ENCODE results near the gene CPPED1.

CPPED1 gene

DNA sequence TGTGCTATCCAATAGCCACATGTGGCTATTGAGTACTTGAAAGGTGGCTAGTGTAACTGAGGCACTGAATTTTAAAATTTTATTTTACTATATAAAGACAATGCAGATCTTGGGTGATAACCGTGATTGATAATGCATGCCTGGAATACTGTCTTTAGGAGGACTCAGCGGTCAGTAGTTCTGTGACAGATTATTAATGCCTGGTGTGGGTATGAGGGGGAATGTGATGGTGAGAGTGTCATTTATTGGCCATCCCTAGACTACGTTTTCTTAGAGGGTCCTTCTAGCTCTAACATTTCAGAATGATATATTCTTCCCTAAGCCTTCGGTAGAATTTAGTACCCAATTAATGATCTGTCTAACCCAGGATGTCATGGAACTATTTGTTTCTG, 157.6 kb downstream of the CPPED1 start:
- H3K27ac ChIP-seq (ENCODE audit: low read length, poor library complexity, severe bottlenecking): no peak overlapping the region
- WGBS: 96% methylated on average over 3 of the region's 4 CpGs
- H3K4me1 ChIP-seq (ENCODE audit: control insufficient read depth, insufficient read depth, low read depth, low read length): no peaks in the 10 kb centered on the region
- no peak for DNase-seq
- H2BK5ac ChIP-seq (ENCODE audit: low read depth, low read length, poor library complexity, severe bottlenecking): no peak overlapping the region
- H2AFZ ChIP-seq (ENCODE audit: low read depth, low read length): no peak overlapping the region
- no peak overlapping the region for H2BK12ac ChIP-seq (ENCODE audit: low read length in 2 of 2)
- H2BK15ac ChIP-seq (ENCODE audit: low read depth, poor library complexity, severe bottlenecking): no peak overlapping the region
- no peak overlapping the region for H3K9ac ChIP-seq (ENCODE audit: low read length)
- no peaks in the 10 kb centered on the region for H3K9me3 ChIP-seq (ENCODE audit: control insufficient read depth, low read length)
- H3K27me3 ChIP-seq (ENCODE audit: control insufficient read depth in 1 of 2, insufficient read depth in 1 of 2, low read length in 2 of 2): no peaks in the 10 kb centered on the region
- no peak overlapping the region for H2AK5ac ChIP-seq (ENCODE audit: low read length, severe bottlenecking)
- no peak overlapping the region for H2BK120ac ChIP-seq (ENCODE audit: low read depth, low read length)
- H3K4me2 ChIP-seq (ENCODE audit: low read length, poor library complexity, severe bottlenecking): no peak overlapping the region
- H3K18ac ChIP-seq (ENCODE audit: low read depth in 1 of 2, low read length in 2 of 2): no peak overlapping the region
- H3K23ac ChIP-seq (ENCODE audit: low read length in 2 of 2): no peak overlapping the region
- no peak overlapping the region for H3K14ac ChIP-seq (ENCODE audit: low read length in 2 of 2)
- H3K4me3 ChIP-seq (ENCODE audit: insufficient read depth in 1 of 2, low read depth in 1 of 2, low read length in 2 of 2): no peak overlapping the region
- H3K4ac ChIP-seq (ENCODE audit: low read depth in 1 of 2, low read length in 2 of 2): no peak overlapping the region
- no peak overlapping the region for H4K91ac ChIP-seq (ENCODE audit: low read length)
- no peaks in the 10 kb centered on the region for H3K79me1 ChIP-seq (replicated peaks; ENCODE audit: low read length, poor library complexity, severe bottlenecking)
- no peak overlapping the region for H4K8ac ChIP-seq (ENCODE audit: low read length)
- no peaks in the 10 kb centered on the region for H3K36me3 ChIP-seq (ENCODE audit: control insufficient read depth in 1 of 2, insufficient read depth in 2 of 2, low read depth in 1 of 2, low read length in 2 of 2)

DNA sequence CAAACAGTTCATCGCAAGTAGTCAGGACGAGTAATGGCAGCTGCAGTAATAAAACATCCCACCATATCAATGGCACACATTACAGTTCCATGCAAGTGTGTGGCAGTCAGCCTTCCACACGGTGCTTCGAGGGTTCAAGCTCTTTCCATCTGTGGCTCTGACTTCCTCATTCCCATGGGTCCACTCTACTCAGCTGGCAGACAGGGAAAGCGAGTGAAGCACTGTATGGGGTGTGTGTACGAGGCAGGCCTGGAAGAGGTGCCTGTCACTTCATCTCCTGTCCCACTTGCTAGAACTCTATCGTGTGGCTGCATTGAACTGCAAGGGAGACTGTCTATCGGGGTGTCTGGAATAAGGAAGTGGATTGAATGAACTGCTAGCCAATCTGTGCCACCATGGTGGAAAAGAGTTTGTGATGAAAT, 160.6 kb downstream of the CPPED1 start:
- Histone ChIP-seq H2AK5ac (ENCODE audit: low read length, severe bottlenecking) (no peak overlapping the region), H3K23ac (ENCODE audit: low read length in 2 of 2) (no peak overlapping the region)

DNA sequence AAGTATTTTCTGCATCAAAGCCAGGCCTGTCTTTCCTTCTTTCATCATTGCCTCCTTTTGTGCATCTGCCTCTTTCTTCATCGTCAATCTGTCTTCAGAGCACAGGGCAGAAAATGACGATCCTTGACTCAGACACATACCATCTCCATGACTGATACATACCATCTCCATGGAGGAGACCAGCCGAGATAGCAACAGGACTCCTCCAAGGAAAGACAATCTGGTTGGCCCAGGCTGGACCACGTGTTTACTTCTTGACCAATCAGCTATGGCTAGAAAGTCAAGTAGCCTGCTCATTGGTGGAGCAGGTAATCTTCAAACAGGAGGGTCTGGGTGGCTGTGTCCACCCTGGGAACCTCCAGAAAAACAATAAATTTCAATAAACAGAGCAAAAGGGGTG, 164.6 kb downstream of the CPPED1 start:
- H3K79me1 ChIP-seq (replicated peaks; ENCODE audit: low read length, poor library complexity, severe bottlenecking): no peaks in the 10 kb centered on the region
- H2BK120ac ChIP-seq (ENCODE audit: low read depth, low read length): no peak overlapping the region
- H3K4me1 ChIP-seq (ENCODE audit: control insufficient read depth, insufficient read depth, low read depth, low read length): peaks cover 6% of the 10 kb centered on the region
- H2BK12ac ChIP-seq (ENCODE audit: low read length in 2 of 2): no peak overlapping the region
- no peak overlapping the region for H3K9ac ChIP-seq (ENCODE audit: low read length)
- H3K9me3 ChIP-seq (ENCODE audit: control insufficient read depth, low read length): peaks cover 2% of the 10 kb centered on the region
- H3K4ac ChIP-seq (ENCODE audit: low read depth in 1 of 2, low read length in 2 of 2): no peak overlapping the region
- H2AFZ ChIP-seq (ENCODE audit: low read depth, low read length): no peak overlapping the region
- H3K27me3 ChIP-seq (ENCODE audit: control insufficient read depth in 1 of 2, insufficient read depth in 1 of 2, low read length in 2 of 2): no peaks in the 10 kb centered on the region
- H3K36me3 ChIP-seq (ENCODE audit: control insufficient read depth in 1 of 2, insufficient read depth in 2 of 2, low read depth in 1 of 2, low read length in 2 of 2): no peaks in the 10 kb centered on the region
- peak; percentile 62 for DNase-seq
- no peak overlapping the region for H4K8ac ChIP-seq (ENCODE audit: low read length)
- no peak overlapping the region for H3K4me3 ChIP-seq (ENCODE audit: insufficient read depth in 1 of 2, low read depth in 1 of 2, low read length in 2 of 2)
- no peak overlapping the region for H2AK5ac ChIP-seq (ENCODE audit: low read length, severe bottlenecking)
- H4K91ac ChIP-seq (ENCODE audit: low read length): no peak overlapping the region
- no peak overlapping the region for H2BK15ac ChIP-seq (ENCODE audit: low read depth, poor library complexity, severe bottlenecking)
- H3K4me2 ChIP-seq (ENCODE audit: low read length, poor library complexity, severe bottlenecking): no peak overlapping the region
- H3K14ac ChIP-seq (ENCODE audit: low read length in 2 of 2): no peak overlapping the region
- no peak overlapping the region for H3K27ac ChIP-seq (ENCODE audit: low read length, poor library complexity, severe bottlenecking)
- H3K18ac ChIP-seq (ENCODE audit: low read depth in 1 of 2, low read length in 2 of 2): no peak overlapping the region
- H2BK5ac ChIP-seq (ENCODE audit: low read depth, low read length, poor library complexity, severe bottlenecking): no peak overlapping the region
- no peak overlapping the region for H3K23ac ChIP-seq (ENCODE audit: low read length in 2 of 2)
- WGBS: 67% methylated on average over 3 of the region's 4 CpGs

More for the DNA sequence above, 160.6 kb downstream of the CPPED1 start:
- Histone ChIP-seq H3K4me2 (ENCODE audit: low read length, poor library complexity, severe bottlenecking) (no peak overlapping the region), H2AFZ (ENCODE audit: low read depth, low read length) (no peak overlapping the region), H3K14ac (ENCODE audit: low read length in 2 of 2) (no peak overlapping the region), H3K4me3 (ENCODE audit: insufficient read depth in 1 of 2, low read depth in 1 of 2, low read length in 2 of 2) (no peak overlapping the region), H3K9me3 (ENCODE audit: control insufficient read depth, low read length) (peaks cover 2% of the 10 kb centered on the region), H3K4ac (ENCODE audit: low read depth in 1 of 2, low read length in 2 of 2) (no peak overlapping the region), H2BK5ac (ENCODE audit: low read depth, low read length, poor library complexity, severe bottlenecking) (no peak overlapping the region), H3K4me1 (ENCODE audit: control insufficient read depth, insufficient read depth, low read depth, low read length) (no peaks in the 10 kb centered on the region), H3K18ac (ENCODE audit: low read depth in 1 of 2, low read length in 2 of 2) (no peak overlapping the region), H2BK120ac (ENCODE audit: low read depth, low read length) (no peak overlapping the region), H4K8ac (ENCODE audit: low read length) (no peak overlapping the region), H3K9ac (ENCODE audit: low read length) (no peak overlapping the region), H2BK12ac (ENCODE audit: low read length in 2 of 2) (no peak overlapping the region), H3K27ac (ENCODE audit: low read length, poor library complexity, severe bottlenecking) (no peak overlapping the region), H4K91ac (ENCODE audit: low read length) (no peak overlapping the region), H3K27me3 (ENCODE audit: control insufficient read depth in 1 of 2, insufficient read depth in 1 of 2, low read length in 2 of 2) (no peaks in the 10 kb centered on the region), H3K36me3 (ENCODE audit: control insufficient read depth in 1 of 2, insufficient read depth in 2 of 2, low read depth in 1 of 2, low read length in 2 of 2) (no peaks in the 10 kb centered on the region), H2BK15ac (ENCODE audit: low read depth, poor library complexity, severe bottlenecking) (no peak overlapping the region), H3K79me1 (replicated peaks; ENCODE audit: low read length, poor library complexity, severe bottlenecking) (no peaks in the 10 kb centered on the region)
- WGBS: 81% methylated on average over 8 of the region's 8 CpGs
- no peak for DNase-seq

- Histone ChIP-seq H3K4me1 (ENCODE audit: control insufficient read depth, insufficient read depth, low read depth, low read length) (peaks cover 6% of the 10 kb centered on the region), H2AFZ (ENCODE audit: low read depth, low read length) (no peak overlapping the region), H3K79me1 (replicated peaks; ENCODE audit: low read length, poor library complexity, severe bottlenecking) (no peaks in the 10 kb centered on the region), H3K36me3 (ENCODE audit: control insufficient read depth in 1 of 2, insufficient read depth in 2 of 2, low read depth in 1 of 2, low read length in 2 of 2) (no peaks in the 10 kb centered on the region), H3K9ac (ENCODE audit: low read length) (no peak overlapping the region), H2BK15ac (ENCODE audit: low read depth, poor library complexity, severe bottlenecking) (no peak overlapping the region), H3K23ac (ENCODE audit: low read length in 2 of 2) (no peak overlapping the region), H4K91ac (ENCODE audit: low read length) (no peak overlapping the region), H2BK120ac (ENCODE audit: low read depth, low read length) (no peak overlapping the region), H3K18ac (ENCODE audit: low read depth in 1 of 2, low read length in 2 of 2) (no peak overlapping the region), H3K14ac (ENCODE audit: low read length in 2 of 2) (no peak overlapping the region), H3K27me3 (ENCODE audit: control insufficient read depth in 1 of 2, insufficient read depth in 1 of 2, low read length in 2 of 2) (no peaks in the 10 kb centered on the region), H3K27ac (ENCODE audit: low read length, poor library complexity, severe bottlenecking) (no peak overlapping the region), H4K8ac (ENCODE audit: low read length) (no peak overlapping the region), H2BK5ac (ENCODE audit: low read depth, low read length, poor library complexity, severe bottlenecking) (no peak overlapping the region), H3K4me2 (ENCODE audit: low read length, poor library complexity, severe bottlenecking) (no peak overlapping the region), H2BK12ac (ENCODE audit: low read length in 2 of 2) (no peak overlapping the region), H2AK5ac (ENCODE audit: low read length, severe bottlenecking) (no peak overlapping the region), H3K9me3 (ENCODE audit: control insufficient read depth, low read length) (peaks cover 2% of the 10 kb centered on the region), H3K4ac (ENCODE audit: low read depth in 1 of 2, low read length in 2 of 2) (no peak overlapping the region), H3K4me3 (ENCODE audit: insufficient read depth in 1 of 2, low read depth in 1 of 2, low read length in 2 of 2) (no peak overlapping the region)
- no peak for DNase-seq
- 20% methylated on average over 12 of the region's 12 CpGs for WGBS
Observed at GRCh38 chr16:12637002-12637401, 166.7 kb downstream of the CPPED1 start.

All from mesenchymal stem cell (in vitro differentiated cells and primary cell).